Uterus (tissue), 2 donors: ENCODE measurements around the gene EPHB2.

Experiments
- CTCF ChIP-seq, 4 experiments: fragments of 200-600 bp in 2 of 4; fragments of 450-650 bp in 2 of 4; sonication (generic) in 2 of 4; IDR thresholded peaks; one replicate each; pipeline ENCODE4 v1.5.1; 2016 to 2019; ENCODE audit warnings: antibody characterized with exemption in 4 of 4, mild to moderate bottlenecking in 2 of 4, moderate library complexity in 1 of 4
- POLR2A ChIP-seq, 2 donors: fragments of 450-650 bp; IDR thresholded peaks; one replicate each; pipeline ENCODE4 v1.6.1; 2016; ENCODE audit warnings: antibody characterized with exemption in 2 of 2, mild to moderate bottlenecking in 1 of 2, moderate library complexity in 1 of 2

DNA sequence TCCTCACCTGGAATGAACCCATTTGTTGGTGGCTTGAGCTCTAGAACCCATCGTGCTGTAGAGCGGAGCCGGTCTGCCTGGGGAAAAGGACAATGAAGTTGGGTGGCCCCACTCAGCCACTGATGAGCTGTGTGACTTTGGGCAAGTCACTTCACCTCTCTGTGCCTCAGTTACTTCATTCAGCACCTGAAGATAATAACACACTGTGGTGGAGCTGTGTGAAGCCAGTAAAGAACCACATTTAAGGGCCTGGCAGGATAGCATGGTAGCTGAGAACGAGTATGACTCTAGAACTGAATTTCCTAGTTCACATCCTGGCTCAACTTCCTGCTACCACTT, 37.1 kb downstream of the EPHB2 start:
- TF ChIP-seq CTCF (IDR thresholded peaks at IDR 0.05): no peak
- TF ChIP-seq POLR2A (IDR thresholded peaks at IDR 0.05): no peak
